Bronchial epithelial cell (primary cell): ENCODE measurements around the gene ZBTB22. TPM values are rescaled to one million over a fixed set of nuclear protein-coding genes. Genes with fewer than 3 reads are reported as not detected.

Experiments used
- DNase-seq: peaks from one replicate; pipeline ENCODE4 v3.0.0-alpha.2; 2010; ENCODE audit warnings: low read depth
- FAIRE-seq: peaks from 2 replicates; lab custom pipeline; 2011; peaks lifted over from hg19 to GRCh38; lab: Jason Lieb, UNC
- H3K27me3 ChIP-seq: 2 replicates; pipeline ENCODE4 v1.5.1; 2011; ENCODE audit warnings: low read length; ENCODE audit not compliant: control insufficient read depth, insufficient read depth
- H3K36me3 ChIP-seq: 2 replicates; pipeline ENCODE4 v1.5.1; 2011; ENCODE audit warnings: low read length; ENCODE audit not compliant: control insufficient read depth, insufficient read depth
- H3K4me3 ChIP-seq: 2 replicates; pipeline ENCODE4 v1.5.1; 2011; ENCODE audit warnings: mild to moderate bottlenecking, low read depth, low read length, control low read depth
- CTCF ChIP-seq: IDR thresholded peaks from 2 replicates; pipeline ENCODE4 v1.5.1; 2011; ENCODE audit warnings: mild to moderate bottlenecking, moderate library complexity, low read length, control low read depth, inconsistent platforms; ENCODE audit not compliant: insufficient read depth, severe bottlenecking
- total RNA-seq: library from RNA; depleted of rRNA; stranded (reverse); fragments of >200 nt; gene quantifications from 2 replicates; pipeline ENCODE4 v1.2.1, GENCODE V29; 2014

ZBTB22 gene
- total RNA-seq, 1 donor from 2014 or later = 13.2 TPM

- DNase-seq = no peak
- Histone ChIP-seq H3K36me3 (peaks cover 24% of the 10 kb centered on the region), H3K4me3 (peak overlapping the region; percentile 49), H3K27me3 (no peaks in the 10 kb centered on the region)
- TF ChIP-seq CTCF = no peak
- no peak for FAIRE-seq
Measured at GRCh38 chr6:33318426-33319073, 1.0 kb upstream of the ZBTB22 start.

- no peaks in the 10 kb centered on the region for H3K27me3 ChIP-seq
- FAIRE-seq = no peak
- DNase-seq = no peak
- H3K36me3 ChIP-seq = peaks cover 24% of the 10 kb centered on the region
- H3K4me3 ChIP-seq = peak overlapping the region; percentile 49
- TF ChIP-seq CTCF = no peak
Measured at GRCh38 chr6:33317419-33317668, 200 bp downstream of the ZBTB22 start.

DNA sequence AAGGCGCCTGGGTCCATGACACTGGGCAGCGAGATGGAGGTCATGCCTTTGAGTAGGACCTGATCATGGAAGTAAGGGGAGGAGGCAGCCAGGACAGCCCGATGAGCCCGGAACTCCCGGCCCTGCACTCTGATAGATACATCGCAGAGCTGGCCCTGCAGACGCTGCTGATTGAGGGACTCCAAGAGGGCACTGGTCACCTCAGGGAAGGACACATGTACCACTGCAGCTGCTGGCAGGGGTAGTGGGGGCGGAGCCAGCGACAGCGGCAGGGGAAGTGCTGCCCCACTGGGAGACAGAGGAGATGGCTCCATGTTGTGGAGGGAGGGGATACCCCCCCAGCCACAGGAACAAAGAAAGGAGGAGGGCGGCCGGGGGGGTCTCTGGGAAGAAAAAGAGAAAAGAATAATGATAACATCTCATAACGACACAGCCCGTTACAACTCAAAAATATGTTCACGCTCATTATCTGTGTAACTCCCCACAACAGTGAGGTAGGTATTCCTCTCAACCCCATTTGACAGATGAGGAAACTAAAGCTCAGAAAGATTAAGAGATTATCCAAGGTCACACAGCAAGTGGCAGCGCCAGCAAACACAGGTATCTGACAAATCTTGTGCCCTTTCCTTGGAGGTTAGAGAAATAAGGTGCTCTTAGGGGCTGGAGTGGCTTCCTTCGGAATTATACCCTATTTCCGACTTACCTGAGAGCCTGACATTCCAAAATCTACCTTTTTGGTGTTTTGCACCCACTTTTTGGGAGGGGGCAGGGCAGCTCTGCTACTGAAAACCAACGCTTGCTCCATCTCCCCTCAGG lies 733 bp downstream of the ZBTB22 start:
- H3K27me3 ChIP-seq = no peaks in the 10 kb centered on the region
- no peak for DNase-seq
- H3K4me3 ChIP-seq = peak overlapping the region; percentile 49
- FAIRE-seq = no peak
- peaks cover 24% of the 10 kb centered on the region for H3K36me3 ChIP-seq
- no peak for TF ChIP-seq CTCF

DNA sequence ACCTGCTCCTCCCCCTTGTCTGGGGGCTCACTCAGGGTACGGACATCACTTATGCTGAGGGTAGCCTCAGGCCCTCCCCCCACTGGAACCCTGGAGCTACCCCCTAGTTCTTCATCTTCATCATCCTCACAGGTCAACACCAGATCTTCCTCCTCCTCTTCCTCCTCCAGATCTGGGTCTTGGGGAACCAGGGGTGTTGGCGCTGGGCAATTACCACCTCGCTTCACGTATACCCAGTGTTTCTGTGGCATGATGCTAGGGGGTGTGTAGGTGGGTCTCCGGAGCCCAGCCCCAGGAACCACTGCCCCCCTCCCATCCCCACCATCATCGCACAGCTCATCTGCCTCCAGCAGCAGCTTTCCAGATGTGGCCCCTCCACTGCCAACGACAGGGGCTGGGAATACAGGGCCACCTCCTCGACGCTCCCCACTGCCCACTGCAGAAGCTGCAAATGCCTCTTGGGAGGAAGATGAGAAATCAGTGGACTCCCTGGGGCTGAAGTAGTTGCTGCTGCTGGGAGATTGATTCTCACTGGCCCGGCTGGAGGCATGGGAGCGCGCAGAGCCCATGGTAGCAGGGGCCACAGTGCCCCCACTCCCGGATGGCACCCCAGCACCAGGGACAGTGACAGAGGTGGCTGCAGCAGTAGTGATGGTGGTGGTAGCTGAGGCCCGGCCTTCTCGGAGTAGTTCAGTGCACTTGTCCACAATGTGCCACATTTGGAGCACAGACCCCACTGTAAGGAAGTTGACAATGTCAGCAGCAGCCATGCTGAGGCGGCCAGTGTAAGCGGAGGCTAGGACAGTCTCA lies 1.5 kb downstream of the ZBTB22 start:
- Histone ChIP-seq H3K36me3 (peaks cover 24% of the 10 kb centered on the region), H3K4me3 (no peak overlapping the region), H3K27me3 (no peaks in the 10 kb centered on the region)
- TF ChIP-seq CTCF = no peak
- FAIRE-seq (no peak), DNase-seq (no peak)

GRCh38 chr6:33314943-33315792 lies 2.4 kb downstream of the ZBTB22 start:
- DNase-seq = peak; percentile 52

More at GRCh38 chr6:33314943-33315792, 2.4 kb downstream of the ZBTB22 start:
- no peak for FAIRE-seq
- TF ChIP-seq CTCF = no peak
- Histone ChIP-seq H3K4me3 (peak overlapping the region; percentile 93), H3K27me3 (no peaks in the 10 kb centered on the region), H3K36me3 (peaks cover 19% of the 10 kb centered on the region)
